Epithelial cell of proximal tubule (primary cell): ENCODE measurements around the gene CLEC7A. TPM values are rescaled to one million over a fixed set of nuclear protein-coding genes. Genes with fewer than 3 reads are reported as not detected.

Source experiments
- DNase-seq: peaks from one replicate; pipeline ENCODE4 v3.0.0-alpha.2; 2011; ENCODE audit warnings: low read depth
- H3K4me3 ChIP-seq: 2 replicates; pipeline ENCODE4 v1.5.1; 2011; ENCODE audit warnings: low read depth, mild to moderate bottlenecking, low read length
- CTCF ChIP-seq: conservative IDR thresholded peaks from 2 replicates; pipeline ENCODE4 v1.5.1; 2012; ENCODE audit warnings: low read depth, mild to moderate bottlenecking, low read length
- total RNA-seq: library from RNA; depleted of rRNA; stranded (reverse); fragments of >200 nt; gene quantifications from 2 replicates; pipeline ENCODE4 v1.2.3, GENCODE V29; 2015

CLEC7A gene
- total RNA-seq, 1 donor from 2014 or later = not detected

- TF ChIP-seq CTCF = no peak
- no peak overlapping the region for H3K4me3 ChIP-seq
- no peak for DNase-seq
Measured at GRCh38 chr12:10128687-10129086, 1.3 kb downstream of the CLEC7A start.

DNA sequence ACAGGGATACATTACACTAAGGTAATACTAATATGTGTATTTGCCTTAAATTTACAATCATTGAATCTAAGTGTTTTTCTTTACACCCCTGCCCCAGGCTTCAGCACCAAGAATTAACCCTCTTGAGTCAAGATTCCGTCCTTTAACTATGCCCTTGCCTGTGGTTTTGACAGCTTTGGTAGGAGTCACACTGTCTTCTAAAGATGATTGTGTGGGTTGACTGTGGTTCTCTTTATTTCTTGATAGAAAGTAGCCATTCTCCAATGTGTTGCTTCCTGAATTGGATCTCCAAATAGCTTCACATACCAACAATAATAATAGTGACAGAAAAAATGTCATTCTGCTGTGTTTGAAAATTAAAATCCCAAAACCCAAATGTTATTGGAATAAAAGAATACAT lies 3.6 kb downstream of the CLEC7A start:
- no peak overlapping the region for H3K4me3 ChIP-seq
- no peak for TF ChIP-seq CTCF
- DNase-seq = no peak

DNA sequence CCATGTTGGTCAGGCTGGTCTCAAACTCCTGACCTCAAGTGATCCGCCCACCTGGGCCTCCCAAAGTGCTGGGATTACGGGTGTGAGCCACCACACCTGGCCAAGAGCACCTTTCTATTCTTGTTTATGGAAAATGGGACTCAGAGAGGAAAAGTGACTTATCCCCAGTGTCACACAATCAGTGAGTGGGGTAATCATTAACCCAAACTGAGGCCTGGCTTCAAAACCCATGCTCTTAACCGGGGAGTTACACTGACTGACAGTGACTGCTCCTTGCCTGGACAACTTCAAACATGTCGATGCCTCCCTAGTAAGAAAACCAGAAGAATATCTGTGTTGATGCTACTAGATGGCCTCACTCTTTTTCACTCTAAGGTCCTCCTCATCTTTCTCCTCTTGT lies 7.3 kb downstream of the CLEC7A start:
- H3K4me3 ChIP-seq = no peak overlapping the region
- no peak for DNase-seq
- TF ChIP-seq CTCF = no peak

- H3K4me3 ChIP-seq = no peak overlapping the region
- TF ChIP-seq CTCF = no peak
- no peak for DNase-seq
Measured at GRCh38 chr12:10121278-10121677, 8.7 kb downstream of the CLEC7A start.

DNA sequence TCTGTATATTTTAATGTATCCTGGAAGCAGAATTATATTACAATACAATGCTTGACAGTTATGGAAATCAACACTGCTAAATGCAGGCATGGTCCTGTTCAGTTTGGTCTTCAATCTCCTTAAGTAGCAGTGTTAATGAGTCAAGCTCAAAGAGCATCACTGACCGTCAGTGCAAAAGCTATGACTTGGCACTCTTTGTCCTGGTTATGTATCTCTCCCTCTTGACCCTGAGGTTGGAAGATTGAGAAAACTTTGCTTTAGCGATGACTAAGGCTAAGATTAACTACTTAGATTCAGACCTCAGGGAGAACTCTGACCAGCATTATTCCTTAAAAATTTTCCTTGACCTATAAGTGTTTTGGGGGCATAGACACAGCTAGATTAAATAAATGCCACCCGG lies 10.9 kb downstream of the CLEC7A start:
- no peak for DNase-seq
- H3K4me3 ChIP-seq = no peak overlapping the region
- TF ChIP-seq CTCF = no peak

DNA sequence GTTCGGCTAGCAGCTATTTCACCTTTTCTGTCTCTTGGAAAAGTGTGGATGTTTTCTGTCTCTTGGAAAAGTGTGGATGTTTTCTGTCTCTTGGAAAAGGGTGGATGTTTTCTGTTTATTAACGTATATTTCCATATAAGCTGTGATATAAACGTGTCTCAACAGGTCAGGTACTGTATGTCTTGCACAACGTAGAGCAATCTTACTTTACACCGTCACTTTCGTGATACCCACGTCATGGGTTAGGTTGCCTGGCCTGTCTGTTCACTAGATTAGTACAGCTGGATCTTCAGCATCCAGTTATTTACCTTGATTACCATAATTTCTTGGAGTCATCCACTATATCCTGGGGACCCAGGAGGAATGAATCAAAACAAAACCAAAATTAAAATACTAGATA lies 14.1 kb downstream of the CLEC7A start:
- TF ChIP-seq CTCF = no peak
- no peak overlapping the region for H3K4me3 ChIP-seq
- no peak for DNase-seq

DNA sequence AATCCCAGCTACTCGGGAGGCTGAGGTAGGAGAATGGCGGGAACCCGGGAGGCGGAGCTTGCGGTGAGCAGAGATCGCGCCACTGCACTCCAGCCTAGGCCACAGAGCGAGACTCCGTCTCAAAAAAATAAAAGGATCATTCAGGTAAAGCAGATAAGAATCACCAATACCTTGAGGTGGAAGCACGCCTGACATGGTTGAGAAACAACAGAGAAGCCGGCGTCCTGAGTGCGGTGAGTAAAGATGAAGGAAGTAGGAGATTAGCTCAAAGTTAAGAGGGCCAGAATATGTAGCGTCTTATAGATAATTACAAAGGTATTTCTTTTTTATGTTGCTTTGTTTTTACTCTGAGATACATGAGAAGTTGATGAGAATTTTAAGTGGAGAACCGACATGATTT lies 14.7 kb downstream of the CLEC7A start:
- H3K4me3 ChIP-seq = no peak overlapping the region
- no peak for TF ChIP-seq CTCF
- no peak for DNase-seq
